Islet precursor cell (in vitro differentiated cells): ENCODE measurements around the gene KLF7.

Source experiments
- DNase-seq: peaks from one replicate; pipeline ENCODE4 v3.0.0-alpha.2; 2018

KLF7 gene

DNA sequence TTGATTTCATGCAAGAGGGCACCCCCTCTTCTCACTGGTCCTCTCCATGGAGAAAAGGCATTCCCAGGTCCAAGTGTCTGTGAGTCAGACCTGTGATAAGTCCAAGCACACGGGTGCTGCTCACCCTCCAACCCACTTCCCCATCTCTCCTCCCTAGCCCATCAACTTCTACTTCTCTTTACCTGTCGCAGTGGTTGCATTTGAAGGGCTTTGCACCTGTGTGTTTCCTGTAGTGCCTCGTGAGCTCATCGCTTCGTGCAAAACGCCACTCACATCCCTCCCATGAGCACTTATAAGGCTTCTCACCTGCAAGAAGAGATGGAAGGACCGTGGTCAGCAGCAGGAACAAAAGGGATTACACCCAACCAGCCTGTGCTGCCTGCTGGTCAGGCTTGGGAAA is 77.5 kb downstream of the KLF7 start:
- DNase-seq, result no peak

DNA sequence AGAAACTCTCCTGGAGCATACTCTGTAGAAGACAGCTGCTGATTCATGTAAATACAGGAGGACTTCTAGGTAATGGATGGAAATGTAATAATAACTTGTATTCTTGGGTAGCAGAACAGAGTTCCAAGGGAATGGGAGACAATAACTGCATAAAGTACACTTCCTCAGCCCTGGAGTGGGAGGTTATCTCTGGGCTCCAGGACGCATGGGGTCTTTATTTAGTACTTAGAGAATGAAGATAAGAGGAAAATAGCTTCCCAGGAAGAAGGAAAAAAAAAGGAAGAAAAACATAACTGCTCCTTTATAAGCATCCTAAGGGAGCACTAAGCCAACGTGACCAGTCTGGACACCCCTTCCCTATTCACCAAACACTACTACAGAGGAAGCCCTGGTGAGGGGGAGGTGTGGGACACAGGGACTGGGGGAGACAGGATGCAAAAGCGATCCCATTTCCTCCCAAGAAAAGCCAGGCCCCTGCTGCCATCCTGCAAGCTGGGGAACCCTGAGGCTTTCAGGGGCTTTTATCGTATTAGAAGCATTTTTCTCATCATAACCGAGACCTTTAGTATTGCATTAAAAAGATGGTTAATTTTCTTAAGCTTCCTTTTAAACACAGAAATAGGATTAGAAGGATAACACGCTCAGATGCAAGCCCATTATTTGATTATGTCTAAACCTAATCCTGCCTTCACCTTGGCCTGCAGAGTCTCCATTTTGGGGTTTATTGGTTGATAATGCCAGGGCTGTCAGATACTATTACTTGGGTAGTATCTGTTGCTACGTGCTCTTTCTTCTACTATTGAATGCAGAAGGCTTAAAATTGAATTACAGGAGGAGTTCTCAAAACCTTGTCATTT is 78.5 kb downstream of the KLF7 start:
- no peak for DNase-seq

DNA sequence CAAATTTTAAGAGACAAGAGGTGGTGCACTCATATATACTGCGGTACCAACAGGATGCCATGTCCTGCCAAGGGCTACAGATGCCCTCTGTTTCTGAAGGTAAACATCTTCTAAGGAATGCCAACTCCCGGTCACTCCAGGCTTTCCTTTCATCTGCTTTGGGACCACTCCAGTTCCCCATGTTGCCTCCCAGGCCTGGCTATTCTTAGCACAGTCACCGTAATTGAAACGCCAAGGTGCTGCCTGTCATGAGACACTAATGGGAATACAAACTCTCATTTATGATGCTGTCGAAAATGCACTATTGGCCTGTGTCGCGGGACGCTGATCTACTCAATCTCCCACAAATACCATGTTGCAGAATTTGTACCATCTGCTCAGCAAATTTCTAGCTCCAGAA is 79.6 kb downstream of the KLF7 start:
- no peak for DNase-seq

DNA sequence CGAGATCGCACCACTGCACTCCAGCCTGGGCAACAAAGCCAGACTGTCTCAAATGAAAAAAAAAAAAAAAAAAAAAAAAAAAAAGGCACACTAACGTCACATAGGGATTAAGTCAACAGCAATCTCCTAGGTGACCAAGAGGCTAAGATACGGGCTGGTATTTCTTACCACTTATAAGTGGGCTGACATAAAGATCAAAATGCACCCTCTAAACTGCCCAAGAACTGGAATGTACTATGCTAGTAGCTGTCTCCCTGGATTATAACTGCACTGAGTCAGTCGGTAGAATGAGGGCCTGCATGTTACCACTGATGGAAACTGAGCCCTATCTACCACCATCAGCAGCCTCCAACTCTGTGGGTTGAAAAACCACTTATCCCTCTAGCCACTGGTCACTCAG is 80.6 kb downstream of the KLF7 start:
- no peak for DNase-seq

DNA sequence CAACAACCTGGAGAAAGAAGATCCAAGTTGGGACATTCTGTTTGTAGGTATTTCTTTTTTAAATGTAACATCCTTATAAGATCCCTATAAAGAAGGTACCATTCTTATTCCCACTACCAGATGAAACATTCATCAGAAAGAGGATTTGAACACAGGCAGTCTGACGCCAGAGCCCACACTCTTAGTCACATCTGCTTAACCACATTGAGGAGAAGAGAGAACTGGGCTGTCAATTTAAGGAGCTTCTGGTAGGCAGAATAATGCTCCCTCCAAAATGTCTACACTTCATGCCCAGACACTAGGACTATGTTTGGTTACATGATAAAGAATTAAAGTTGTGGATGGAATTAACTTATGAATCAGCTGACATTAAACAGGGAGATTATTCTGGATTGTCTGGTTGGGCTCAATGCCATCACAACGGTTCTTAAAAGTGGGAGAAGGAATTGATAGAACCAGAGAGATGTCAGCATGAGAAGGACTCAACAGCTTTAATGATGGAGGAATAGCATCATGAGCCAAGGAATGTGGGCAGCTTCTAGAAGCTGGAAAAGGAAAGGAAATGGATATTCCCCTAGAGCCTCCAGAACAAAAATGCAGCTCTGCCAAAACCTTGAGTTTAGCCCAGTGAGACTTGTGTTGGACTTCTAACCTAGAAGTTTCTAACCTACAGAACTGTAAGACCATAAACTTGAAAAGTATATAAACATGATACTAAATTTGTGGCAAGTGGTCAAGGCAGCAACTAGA is 82.2 kb downstream of the KLF7 start:
- no peak for DNase-seq

DNA sequence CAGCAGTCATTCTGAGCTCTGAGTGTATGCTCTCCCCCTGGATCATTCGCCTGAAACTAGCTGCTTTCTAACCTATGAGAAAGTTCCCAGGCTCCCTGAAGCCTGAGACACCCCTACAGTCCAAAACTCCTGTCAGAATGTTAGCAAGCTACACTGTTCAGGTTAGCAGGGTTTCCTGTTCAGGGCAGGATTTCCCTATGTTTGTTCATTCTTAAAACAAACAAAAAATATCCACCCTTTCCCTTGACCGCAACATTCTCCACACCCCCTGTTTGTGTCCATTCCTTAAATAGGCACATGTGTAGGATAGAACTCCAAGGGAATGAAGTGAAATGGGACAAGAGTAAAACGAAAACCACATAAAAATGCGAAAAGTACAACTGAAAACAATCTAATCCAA is 83.1 kb downstream of the KLF7 start:
- no peak for DNase-seq

DNA sequence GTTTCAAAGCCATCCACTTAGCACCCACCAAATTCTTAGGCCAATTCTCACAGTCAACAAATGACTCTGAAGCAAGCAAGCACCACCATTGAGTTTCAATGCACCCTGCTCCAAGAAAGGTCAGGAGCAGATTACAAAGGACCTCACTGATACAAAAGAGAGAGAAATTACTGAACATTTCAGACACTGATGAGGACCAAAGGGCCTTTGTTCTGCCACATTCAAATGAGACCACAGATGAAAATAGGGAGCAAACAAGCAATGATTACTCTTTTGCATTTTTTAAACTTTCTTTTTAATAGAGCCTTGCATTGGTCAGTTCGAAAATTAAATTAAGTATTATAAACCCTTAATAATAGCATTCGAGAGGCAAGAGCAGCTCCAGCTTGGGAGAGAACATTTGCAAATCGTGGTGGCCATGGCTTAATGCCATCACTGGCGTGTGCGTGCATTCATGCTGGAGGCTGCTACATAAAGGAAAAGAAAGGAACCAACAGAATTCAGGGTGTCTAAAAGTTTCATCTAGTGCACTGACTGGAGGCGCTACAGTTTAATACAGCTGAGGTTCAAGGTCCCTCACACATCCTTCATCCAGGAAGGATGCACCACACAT is 87.5 kb downstream of the KLF7 start:
- DNase-seq, result no peak

DNA sequence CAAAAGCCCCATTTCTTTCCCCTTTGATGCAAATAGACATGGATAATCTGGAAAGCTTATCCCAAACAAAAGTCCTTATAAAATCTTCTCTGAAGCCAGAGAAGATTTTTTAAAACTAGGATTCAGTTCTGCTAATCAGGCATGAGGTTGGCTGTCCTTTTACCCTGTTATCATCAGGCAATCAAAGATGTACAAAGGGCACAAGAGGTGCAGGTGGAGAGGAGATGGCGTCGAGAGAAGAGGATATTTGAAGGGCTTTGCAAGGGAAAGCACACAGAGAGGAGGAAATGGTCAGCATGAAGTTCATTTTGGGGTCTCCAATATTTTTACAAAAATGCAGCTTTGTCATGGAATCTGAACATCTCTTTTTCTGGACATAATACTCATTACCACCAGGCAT is 88.5 kb downstream of the KLF7 start:
- DNase-seq, result no peak

DNA sequence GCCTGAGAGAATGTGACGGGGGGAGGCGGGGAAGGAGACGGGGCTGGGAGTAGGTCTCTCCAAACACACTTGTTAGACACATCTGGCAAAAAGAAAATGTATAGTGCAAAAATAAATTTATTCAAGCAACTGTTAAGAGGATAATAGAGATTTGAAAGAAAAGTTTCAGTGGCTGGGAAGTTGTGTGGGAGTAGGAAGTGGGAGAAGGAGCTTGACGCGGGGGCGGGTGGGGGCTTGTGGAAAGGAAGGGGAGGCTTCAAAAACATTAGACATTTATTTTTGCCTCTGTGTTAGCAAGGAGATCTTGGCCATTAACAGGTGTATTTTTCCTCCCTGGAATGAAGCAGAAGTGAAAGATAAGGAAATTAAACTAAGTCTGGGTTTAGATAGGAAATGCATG is 90.3 kb downstream of the KLF7 start:
- DNase-seq, result no peak

DNA sequence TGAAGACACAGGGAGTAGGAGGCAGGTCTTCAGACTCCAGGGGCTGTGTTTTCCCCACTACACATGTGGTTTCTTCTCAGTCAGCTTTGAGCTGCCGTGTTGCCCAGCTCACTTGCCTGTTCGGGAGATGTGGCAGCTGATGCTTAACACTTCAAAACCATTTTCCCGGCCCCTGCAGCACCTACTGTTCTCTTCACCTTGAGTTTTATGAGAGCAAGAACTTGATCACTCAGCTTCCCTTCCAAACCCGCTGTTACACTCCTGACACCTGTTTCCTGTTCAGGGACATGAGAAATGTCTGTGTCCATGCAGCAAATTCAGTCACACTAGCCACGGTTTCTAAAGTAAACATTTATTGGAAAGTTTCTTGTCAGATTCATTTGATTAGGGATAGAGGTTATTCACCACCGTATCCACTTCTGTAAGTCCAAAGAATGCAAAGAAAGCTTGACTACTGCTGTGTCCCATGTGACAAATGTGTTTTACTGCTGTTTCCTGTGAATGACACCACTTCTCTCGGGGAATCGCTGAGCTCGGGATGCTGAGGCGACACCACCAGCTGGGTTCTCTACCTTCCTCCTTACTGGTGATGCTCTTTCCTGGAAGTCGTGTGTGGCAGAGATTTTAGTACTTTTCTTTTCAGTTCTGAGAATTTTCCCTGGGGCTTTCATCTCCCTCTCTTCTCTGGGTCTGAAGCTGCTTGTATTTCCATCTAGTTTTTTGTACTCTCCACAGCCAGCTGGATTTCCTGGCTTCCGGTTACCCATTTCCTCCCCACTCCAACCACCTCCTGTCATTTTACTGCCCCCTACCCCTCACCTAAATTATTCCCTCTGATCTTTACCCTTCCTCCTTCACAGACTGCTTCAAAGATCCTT is 91.7 kb downstream of the KLF7 start:
- DNase-seq, result no peak

DNA sequence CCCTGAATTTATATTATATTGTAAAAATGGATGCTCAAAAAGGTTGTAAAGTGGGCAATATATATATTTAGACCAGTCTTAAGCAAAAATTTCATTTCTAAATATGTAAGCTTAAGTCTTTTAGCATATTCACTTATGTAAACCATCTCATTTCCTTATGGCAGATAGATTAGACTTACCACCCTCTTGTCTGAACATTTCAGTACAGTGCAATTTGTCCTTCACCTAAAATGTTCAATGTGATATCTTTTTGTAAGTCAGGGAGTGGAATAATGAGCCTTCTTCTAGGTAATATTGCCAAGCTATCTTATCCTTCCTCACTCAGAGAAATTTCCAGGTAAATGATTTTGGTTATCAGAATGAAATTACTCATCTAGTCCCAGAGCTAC is 92.3 kb downstream of the KLF7 start:
- no peak for DNase-seq

DNA sequence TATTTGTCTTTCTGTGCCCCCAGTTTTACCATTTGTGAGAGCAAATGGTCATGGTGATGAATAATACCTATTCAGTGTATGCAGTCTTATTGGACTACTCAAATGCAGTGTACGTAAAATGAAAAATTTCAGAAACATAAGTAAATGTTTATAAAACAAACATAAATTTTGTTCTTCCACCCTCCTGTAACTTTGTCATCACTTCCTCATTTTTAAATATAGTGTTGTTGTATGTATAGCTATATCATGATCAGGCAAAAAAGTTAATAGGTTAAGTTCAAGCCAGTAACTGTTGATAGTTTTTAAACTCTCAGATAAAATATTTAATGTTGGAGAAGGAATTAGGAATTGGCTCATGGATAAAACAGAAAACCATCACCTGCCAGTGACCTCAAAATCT is 93.2 kb downstream of the KLF7 start:
- no peak for DNase-seq

DNA sequence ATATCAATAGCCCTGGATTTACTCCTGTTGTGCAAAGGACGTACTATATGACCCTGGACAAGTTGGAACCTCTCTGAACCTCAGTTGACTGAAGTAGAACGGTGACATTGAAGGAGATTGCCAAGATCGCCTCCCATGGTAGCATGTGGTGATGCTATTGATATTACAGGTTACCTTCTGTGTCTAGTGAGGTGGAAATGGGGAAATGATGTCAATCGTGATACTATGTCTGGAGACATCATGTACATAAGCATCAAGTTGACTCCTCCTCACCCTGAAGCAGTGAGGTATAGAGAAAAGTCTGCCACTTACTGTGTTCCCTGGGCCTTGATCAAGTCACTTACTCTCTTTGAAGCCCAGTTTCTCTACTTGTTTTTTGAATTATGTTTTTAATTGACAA is 93.9 kb downstream of the KLF7 start:
- no peak for DNase-seq

DNA sequence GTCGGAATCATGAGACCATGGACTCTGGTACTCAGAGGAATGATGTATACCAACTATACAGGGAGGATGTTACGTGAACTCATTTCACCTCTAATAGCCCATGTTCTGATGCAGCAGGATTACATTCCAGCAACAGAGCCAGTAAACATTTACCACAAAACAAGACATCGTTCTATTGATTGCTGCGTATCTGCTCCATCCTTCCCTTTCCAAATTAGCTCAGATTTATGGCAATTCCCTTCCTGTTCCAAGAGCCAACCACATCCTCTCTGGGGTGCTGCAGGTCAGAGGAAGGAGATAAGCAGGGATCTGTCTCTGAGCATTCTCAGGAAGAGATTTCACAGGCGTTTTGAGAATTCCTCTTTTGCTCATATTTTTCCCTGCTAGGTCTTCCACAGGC is 98.3 kb downstream of the KLF7 start:
- DNase-seq, result peak; percentile 84

DNA sequence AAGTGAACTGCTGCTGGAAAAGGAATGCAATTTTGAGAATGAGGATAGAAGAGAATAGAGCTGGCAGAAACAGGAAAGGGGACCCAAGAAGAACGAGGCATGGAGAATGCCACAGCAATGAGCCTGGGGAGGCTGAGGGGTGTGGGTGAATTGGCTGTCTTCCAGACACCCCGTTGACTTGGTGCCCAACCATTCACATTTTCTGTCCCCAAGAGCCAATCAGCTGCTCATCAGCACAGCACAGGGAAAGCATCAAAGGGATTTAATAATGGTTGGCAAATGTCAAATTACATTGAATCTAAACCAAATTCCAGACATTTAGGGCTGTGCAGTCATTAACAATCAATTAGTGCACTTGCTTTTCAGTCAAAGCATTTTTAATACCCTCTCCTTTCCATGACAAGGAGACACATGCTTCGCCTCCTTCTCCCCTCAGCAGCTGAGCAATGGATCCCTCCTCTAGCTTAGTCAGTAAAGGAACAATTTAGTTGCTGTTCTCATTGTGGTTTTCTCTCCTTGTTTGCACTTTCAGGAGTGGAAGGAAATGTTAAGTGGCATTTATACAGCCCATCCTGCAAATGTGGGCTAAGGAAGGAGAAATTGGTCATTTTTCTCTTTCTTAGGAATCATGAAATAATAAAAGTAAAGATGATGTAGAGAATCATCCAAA is 98.8 kb downstream of the KLF7 start:
- no peak for DNase-seq

DNA sequence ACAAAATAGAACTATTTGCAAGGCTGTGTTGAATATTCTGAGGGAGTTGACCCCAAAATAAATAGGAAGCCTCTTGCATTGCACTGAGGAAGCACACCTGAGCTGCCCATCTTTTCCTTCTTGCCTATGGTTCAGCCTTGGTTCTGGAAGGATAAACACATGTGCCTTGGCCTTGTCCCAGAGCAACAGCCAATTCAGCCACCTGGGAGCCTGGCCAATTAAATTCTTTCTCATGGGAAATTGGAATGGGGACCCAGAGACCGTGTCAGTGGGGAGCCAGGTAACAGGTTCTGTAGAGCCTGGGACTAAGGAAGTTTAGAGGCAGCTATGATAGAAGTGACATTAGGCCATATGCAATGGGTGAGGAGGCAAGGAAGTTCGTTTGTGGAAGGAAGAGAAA is 99.6 kb downstream of the KLF7 start:
- no peak for DNase-seq

DNA sequence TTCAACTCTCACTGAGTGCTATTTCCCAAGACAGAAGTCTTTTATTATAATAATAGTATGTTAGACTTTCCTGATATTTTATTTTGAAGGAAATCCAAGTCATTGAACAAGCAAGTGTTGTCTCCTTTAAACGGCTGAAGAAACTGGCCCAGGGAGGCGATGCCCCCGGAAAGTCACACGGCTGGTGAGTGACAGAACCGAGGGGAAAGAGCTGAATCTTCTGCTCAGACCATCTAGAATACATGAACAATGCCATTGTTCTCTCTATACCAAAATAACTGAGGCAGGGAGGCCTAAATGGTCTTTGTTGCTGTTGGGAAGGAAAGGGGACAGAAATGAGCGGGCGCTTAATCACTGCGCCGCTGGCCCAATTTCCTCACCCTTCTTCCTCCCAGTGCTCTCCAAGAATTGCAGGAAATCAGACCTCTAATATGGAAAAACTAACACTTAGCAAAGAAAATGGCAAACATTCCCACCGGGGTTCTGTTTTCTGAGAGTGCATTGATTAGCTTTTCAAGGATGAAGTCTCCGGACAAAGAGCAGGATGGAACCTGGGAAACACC is 101.5 kb downstream of the KLF7 start:
- no peak for DNase-seq

DNA sequence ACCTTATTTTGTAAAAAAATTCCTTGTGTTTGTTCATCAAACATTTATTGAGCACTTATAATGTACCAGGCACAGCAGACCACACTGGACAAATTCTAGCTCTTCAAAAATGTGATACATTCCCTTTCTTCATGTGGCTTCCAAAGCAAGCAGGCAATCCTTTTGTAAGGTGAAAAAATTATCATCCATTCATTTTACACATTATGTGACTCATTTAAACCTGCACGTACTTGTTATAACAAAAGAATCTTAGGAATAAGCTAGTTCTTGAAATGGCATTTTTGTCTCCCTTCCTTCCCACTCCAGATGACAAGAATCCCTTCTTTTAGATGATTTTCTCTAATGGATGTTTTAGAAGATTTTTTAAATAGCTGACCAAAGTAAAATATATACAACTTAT is 104.6 kb downstream of the KLF7 start:
- no peak for DNase-seq

DNA sequence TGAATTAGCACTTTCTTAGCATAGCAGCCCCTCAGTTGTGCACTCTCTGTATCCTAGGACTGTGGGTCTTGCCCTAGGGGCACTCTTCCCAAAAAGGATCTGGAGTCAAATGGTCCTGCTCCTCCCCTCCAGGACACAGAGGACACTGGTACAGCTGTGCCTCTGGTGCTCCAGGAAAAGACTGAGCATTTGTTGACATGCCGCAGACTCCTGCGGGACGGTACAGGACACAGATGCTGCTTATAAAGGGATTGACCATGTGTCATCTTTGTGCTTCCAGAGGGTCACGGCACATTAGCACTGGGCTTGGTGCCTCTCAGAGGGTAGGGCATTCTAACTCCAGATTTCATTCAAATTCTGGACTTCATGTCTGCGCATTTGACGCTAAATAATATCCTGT is 110.5 kb downstream of the KLF7 start:
- DNase-seq, result no peak

DNA sequence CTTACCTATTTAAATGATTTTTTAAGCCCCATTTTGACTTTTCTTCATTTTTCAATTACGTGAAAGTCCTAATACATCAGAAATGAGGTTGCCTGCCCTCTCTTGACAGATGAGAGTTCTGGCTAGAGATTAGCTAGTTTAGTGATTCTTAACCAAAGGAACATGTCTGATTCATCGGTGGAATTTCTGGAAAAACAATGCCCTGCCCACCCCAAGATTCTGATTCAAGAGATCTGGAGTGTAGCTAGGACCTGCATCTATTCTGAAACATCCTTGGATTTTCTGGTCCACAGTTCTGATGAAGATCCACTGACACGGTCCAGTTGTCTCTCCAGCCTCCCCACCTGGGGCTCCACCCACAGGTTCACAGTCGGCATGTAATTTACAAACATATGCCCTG is 111.2 kb downstream of the KLF7 start:
- no peak for DNase-seq

DNA sequence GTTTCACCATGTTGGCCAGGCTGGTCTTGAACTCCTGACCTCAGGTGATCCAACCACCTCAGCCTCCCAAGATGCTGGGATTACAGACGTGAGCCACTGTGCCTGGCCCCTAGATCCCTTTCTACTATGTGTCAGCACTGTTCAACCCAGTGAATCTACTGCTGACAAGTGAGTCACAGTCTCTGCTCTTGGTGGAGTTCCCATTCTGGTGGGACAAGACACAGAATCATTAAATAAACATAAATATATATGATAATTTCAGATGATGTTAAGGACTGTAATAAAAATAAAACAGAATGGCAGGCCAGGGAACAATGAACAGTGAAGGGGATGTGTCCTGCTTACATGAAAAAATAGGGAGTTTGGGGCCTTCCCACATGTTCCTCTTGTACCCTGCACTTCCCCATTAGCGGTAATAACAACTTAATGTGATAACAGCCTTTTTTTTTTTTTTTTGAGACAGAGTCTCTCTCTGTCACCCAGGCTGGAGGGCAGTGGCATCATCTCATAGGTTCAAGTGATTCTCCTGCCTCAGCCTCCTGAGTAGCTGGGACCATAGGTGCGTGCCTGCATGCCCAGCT is 114.3 kb downstream of the KLF7 start:
- no peak for DNase-seq

DNA sequence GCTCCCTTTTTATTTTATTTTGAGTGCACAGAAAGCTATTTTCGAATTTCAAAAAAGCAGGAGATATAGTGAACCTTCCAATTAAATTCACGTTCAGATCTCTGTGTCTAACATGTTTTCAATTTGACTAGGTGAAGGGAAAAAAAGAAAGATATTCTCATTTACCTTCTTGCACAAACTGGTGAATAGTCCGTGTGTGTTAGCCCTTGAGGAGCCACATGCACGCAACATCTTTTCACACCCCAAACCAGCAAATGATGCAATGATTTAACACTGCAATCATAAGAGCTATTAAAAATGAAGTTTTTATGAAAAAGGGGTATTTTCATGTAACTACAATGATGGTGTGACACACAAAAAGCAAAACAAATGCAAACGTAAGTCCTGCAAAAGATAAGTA is 116.6 kb downstream of the KLF7 start:
- DNase-seq, result no peak
